Activated naive CD4-positive, alpha-beta T cell treated with anti-CD3 and anti-CD28 coated beads for 36 hours (primary cell): Measurements from ENCODE around the gene FAM131C. TPM values are rescaled to one million over a fixed set of nuclear protein-coding genes. Genes with fewer than 3 reads are reported as not detected.
A peak's percentile ranks its signal among the peaks of the same experiment; 100 is the strongest.

Source experiments
- CTCF ChIA-PET: fragments of 350-600 bp; sonication (Branson Sonifier 250); formaldehyde crosslinking; loops from one replicate; lab custom pipeline; 2021; ENCODE audit warnings: antibody characterized with exemption; lab: Charles Lee
- DNase-seq: peaks from one replicate; pipeline ENCODE4 v3.0.0-alpha.2; 2020
- H3K27ac Mint-ChIP-seq: one replicate; pipeline ENCODE4 v1.8.0; 2021; ENCODE audit warnings: mild to moderate bottlenecking, mixed read lengths
- H3K27me3 Mint-ChIP-seq: one replicate; pipeline ENCODE4 v1.8.0; 2021; ENCODE audit warnings: low read depth, mixed read lengths
- H3K36me3 Mint-ChIP-seq: one replicate; pipeline ENCODE4 v1.8.0; 2021; ENCODE audit warnings: low read depth, mixed read lengths
- H3K4me1 Mint-ChIP-seq: one replicate; pipeline ENCODE4 v1.8.0; 2021; ENCODE audit warnings: low read depth, mixed read lengths
- H3K4me3 Mint-ChIP-seq: one replicate; pipeline ENCODE4 v1.8.0; 2021; ENCODE audit warnings: mild to moderate bottlenecking, moderate library complexity, mixed read lengths
- H3K9me3 Mint-ChIP-seq: one replicate; pipeline ENCODE4 v1.8.0; 2021; ENCODE audit warnings: mixed read lengths
- intact Hi-C: fragments of 100-400 bp; cut with micrococcal nuclease; formaldehyde crosslinking; loops from one replicate; pipeline ENCODE4 v1.15.1; 2023
- total RNA-seq, 2 experiments: library from RNA; stranded (reverse); gene quantifications; one replicate each; pipeline ENCODE4 v1.2.3, GENCODE V29; 2021

FAM131C gene
- total RNA-seq, 2 experiments from 2014 or later: not detected

DNA sequence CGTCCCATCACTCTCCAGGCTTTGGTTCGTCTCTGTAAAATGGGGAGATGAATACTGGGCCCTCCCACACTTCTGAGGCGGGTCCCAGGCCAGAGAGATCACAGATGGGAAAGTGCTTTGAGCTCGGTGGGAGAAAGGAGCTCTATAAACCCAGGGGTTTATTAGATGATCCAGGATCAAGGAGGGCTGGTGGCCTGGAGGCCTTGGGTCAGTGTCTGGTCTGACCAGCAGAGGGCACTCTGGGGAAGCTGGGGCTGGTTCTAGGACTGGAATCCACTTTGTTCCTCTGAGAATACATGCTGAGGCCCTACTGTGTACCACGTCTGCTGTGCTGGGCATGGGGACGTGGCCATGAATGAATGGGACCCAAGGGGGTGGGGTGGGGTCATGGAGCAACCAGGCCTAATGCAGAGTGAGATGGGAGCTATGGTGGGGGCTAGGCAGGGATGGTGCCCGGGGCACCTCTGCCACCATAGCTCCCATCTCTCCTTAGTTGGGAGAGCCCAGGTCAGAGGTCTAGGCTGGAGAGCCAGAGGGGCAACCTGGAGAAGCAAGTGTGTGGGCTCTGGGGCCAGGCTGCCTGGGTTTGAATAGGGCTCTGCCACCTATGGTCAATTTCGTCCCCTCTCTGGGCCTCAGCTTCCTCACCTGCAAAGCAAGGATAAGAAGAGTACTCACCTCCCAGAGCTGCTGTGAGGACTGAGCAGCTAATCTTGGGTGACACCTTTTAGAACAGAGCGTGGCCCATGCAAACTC lies 9.0 kb upstream of the FAM131C start:
- no peaks in the 10 kb centered on the region for H3K27me3 Mint-ChIP-seq
- DNase-seq: peak; percentile 83
- H3K27ac Mint-ChIP-seq: no peak overlapping the region
- H3K4me1 Mint-ChIP-seq: peaks cover 4% of the 10 kb centered on the region
- no peak overlapping the region for H3K4me3 Mint-ChIP-seq
- no peaks in the 10 kb centered on the region for H3K9me3 Mint-ChIP-seq
- CTCF ChIA-PET: interaction anchor here (0.6 to 8.7 kb wide), 23 partner anchors 10 to 1218 kb away, joined by 3 to 243 read pairs (median 4); partner anchors contain the start of genes EPHA2 and FAM131C
- H3K36me3 Mint-ChIP-seq: no peaks in the 10 kb centered on the region
- intact Hi-C loops: no loop called here

GRCh38 chr1:16081636-16082035 lies 8.2 kb upstream of the FAM131C start:
- H3K4me1 Mint-ChIP-seq: peaks cover 4% of the 10 kb centered on the region
- no peaks in the 10 kb centered on the region for H3K36me3 Mint-ChIP-seq
- no peak for DNase-seq
- H3K27ac Mint-ChIP-seq: no peak overlapping the region
- intact Hi-C loops: no loop called here
- no peaks in the 10 kb centered on the region for H3K27me3 Mint-ChIP-seq
- CTCF ChIA-PET: interaction anchor here (0.5 to 8.7 kb wide), 21 partner anchors 10 to 1219 kb away, joined by 3 to 243 read pairs (median 4); no protein-coding TSS in a partner anchor
- no peak overlapping the region for H3K4me3 Mint-ChIP-seq
- H3K9me3 Mint-ChIP-seq: no peaks in the 10 kb centered on the region

DNA sequence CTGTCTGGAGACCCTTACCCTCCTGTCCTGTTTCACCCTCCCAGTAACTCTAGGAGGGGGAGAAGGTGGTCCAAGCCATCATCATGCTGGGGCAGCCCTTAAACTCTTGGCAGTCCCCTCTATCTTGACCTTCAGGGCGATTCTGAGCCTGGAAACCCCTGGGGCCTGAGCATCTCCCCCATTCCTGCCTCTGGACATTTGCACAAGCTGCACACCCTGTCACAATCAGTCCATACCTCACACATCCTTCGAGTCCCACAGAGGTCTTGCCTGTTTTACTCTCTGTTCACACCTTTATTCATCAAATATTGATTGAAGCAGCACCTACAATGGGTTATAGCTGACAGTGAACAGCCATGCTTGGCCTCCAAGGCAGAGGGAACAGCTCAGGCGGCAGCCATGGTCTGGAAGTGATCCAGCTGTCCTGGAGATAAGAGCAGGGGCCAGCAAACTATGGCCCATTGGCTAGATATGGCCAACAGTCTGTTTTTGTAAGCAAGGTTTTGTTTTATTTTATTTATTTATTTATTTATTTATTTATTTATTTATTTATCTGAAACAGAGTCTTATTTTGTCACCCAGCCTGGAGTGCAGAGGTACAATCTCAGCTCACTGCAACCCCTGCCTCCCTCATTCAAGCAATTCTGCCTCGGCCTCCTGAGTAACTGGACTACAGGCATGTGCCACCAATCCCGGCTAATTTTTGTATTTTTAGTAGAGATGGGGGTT lies 7.1 kb upstream of the FAM131C start:
- CTCF ChIA-PET: interaction anchor here (0.9 to 8.7 kb wide), 8 partner anchors 72 to 283 kb away, joined by 3 to 243 read pairs (median 8); partner anchors contain the start of gene EPHA2
- DNase-seq: peak; percentile 2
- H3K36me3 Mint-ChIP-seq: no peaks in the 10 kb centered on the region
- intact Hi-C loops: no loop called here
- H3K4me1 Mint-ChIP-seq: peaks cover 4% of the 10 kb centered on the region
- H3K27ac Mint-ChIP-seq: no peak overlapping the region
- H3K4me3 Mint-ChIP-seq: no peak overlapping the region
- no peaks in the 10 kb centered on the region for H3K27me3 Mint-ChIP-seq
- H3K9me3 Mint-ChIP-seq: no peaks in the 10 kb centered on the region

- Mint-ChIP-seq H3K4me1 (peaks cover 4% of the 10 kb centered on the region), H3K27ac (peak overlapping the region; percentile 65), H3K4me3 (peak overlapping the region; percentile 67), H3K27me3 (peaks cover 4% of the 10 kb centered on the region), H3K9me3 (no peaks in the 10 kb centered on the region), H3K36me3 (no peaks in the 10 kb centered on the region)
- intact Hi-C loops: loop anchor here (1.0 kb wide), 3 partner anchors 108 to 284 kb away; no protein-coding TSS in a partner anchor
- CTCF ChIA-PET: interaction anchor here (0.6 to 8.7 kb wide), 37 partner anchors 9 to 542 kb away, joined by 3 to 243 read pairs (median 5); partner anchors contain the start of genes EPHA2 and NECAP2
- DNase-seq: peak; percentile 85
Measured at GRCh38 chr1:16078925-16079656, 5.6 kb upstream of the FAM131C start.

DNA sequence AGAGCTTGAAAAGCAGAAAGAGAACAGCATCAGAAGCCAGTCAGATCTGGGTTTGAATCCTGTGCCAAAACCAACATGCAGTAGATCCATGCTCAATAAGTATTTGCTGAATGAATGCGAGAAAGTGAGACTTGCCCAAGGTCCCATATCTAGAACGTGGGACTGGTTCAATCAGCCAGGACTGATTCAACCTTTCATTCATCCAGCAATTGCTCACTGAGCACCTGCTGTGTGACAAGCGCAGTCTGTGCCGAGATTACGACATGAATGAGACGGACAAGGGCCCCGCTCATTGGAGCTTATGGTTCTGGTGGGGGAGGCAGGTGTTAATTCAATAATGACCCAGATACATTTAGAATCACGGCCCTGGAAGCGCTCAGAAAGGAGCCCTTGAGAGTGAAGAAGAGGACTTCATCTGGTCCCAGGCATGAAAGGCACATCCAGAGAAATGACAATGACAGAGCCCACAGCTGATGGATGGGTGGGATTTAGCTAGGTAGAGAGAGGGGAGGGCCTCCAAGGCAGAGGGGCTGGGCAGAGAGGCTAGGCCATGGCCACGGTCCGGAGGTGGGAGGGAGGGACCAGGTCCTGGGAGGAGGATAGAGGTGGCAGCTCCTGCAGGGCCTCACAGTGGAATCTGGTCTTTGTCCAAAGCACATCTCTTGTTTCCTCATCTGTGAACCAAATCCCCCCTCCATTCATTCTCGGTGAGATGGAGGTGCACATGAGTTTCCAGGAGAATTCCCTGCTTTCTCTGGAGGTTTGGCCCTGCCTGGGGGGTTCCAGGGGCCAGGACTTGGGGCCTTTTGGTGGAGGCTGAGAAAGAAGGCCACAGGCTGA lies 4.2 kb upstream of the FAM131C start:
- H3K27me3 Mint-ChIP-seq: peaks cover 12% of the 10 kb centered on the region
- H3K27ac Mint-ChIP-seq: no peak overlapping the region
- intact Hi-C loops: no loop called here
- no peaks in the 10 kb centered on the region for H3K9me3 Mint-ChIP-seq
- H3K36me3 Mint-ChIP-seq: no peaks in the 10 kb centered on the region
- CTCF ChIA-PET: interaction anchor here (0.6 to 8.7 kb wide), 10 partner anchors 21 to 286 kb away, joined by 3 to 243 read pairs (median 8); no protein-coding TSS in a partner anchor
- peaks cover 7% of the 10 kb centered on the region for H3K4me1 Mint-ChIP-seq
- H3K4me3 Mint-ChIP-seq: no peak overlapping the region
- DNase-seq: no peak

- CTCF ChIA-PET: interaction anchor here (0.6 to 8.7 kb wide), 4 partner anchors 67 to 287 kb away, joined by 3 to 243 read pairs (median 14); no protein-coding TSS in a partner anchor
- Mint-ChIP-seq H3K9me3 (no peaks in the 10 kb centered on the region), H3K36me3 (no peaks in the 10 kb centered on the region), H3K27ac (no peak overlapping the region), H3K4me1 (peaks cover 7% of the 10 kb centered on the region), H3K4me3 (no peak overlapping the region), H3K27me3 (peaks cover 14% of the 10 kb centered on the region)
- DNase-seq: no peak
- intact Hi-C loops: no loop called here
Measured at GRCh38 chr1:16076865-16077238, 3.4 kb upstream of the FAM131C start.

- no peak for DNase-seq
- Mint-ChIP-seq H3K27me3 (peaks cover 14% of the 10 kb centered on the region), H3K36me3 (no peaks in the 10 kb centered on the region), H3K9me3 (no peaks in the 10 kb centered on the region), H3K4me1 (peaks cover 7% of the 10 kb centered on the region), H3K4me3 (no peak overlapping the region), H3K27ac (no peak overlapping the region)
- intact Hi-C loops: no loop called here
- CTCF ChIA-PET: interaction anchor here (0.6 to 1.8 kb wide), 5 partner anchors 92 to 294 kb away, joined by 3 to 8 read pairs (median 4); no protein-coding TSS in a partner anchor
Measured at GRCh38 chr1:16076031-16076864, 2.8 kb upstream of the FAM131C start.

DNA sequence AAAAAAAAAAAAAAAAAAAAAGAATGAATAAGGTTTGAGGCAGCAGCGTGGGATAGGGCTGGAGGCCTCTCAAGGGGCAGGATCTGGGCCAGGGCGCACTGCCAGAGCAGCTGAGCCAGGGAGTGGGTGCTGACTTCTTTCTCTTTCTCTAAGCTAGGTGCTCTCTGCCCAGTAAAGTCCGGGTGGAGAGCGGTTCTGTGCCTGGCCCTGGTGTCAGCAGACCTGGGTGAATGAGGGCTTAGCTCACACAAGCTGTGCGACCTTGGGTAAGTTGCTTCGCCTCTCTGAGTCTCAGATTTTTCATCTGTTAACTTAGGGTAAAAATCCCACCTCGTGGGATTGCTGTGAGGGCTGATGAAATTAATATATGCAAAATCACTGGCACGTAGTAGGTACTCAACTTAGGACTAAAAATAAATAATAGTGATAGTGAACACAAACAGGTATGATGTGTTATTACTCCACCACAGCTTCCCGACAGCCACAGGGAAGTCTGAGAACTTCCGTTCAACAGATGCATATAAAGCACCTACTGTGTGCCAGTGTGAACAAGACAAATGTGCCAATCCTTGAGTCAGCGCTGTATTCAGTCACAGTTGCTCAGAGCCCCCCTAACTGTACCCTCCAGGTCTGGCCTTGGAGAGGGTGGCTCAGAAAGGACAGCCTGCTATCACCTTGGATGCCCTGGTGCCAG lies 2.0 kb upstream of the FAM131C start:
- Mint-ChIP-seq H3K4me3 (no peak overlapping the region), H3K36me3 (no peaks in the 10 kb centered on the region), H3K4me1 (peaks cover 7% of the 10 kb centered on the region), H3K9me3 (no peaks in the 10 kb centered on the region), H3K27me3 (peaks cover 14% of the 10 kb centered on the region), H3K27ac (no peak overlapping the region)
- intact Hi-C loops: no loop called here
- CTCF ChIA-PET: interaction anchor here (0.6 to 1.8 kb wide), 6 partner anchors 38 to 295 kb away, joined by 3 to 8 read pairs (median 4); no protein-coding TSS in a partner anchor
- DNase-seq: no peak

GRCh38 chr1:16074217-16074616 lies 766 bp upstream of the FAM131C start:
- no peaks in the 10 kb centered on the region for H3K9me3 Mint-ChIP-seq
- H3K27ac Mint-ChIP-seq: no peak overlapping the region
- intact Hi-C loops: no loop called here
- DNase-seq: no peak
- peaks cover 11% of the 10 kb centered on the region for H3K4me1 Mint-ChIP-seq
- peak overlapping the region; percentile 2 for H3K4me3 Mint-ChIP-seq
- H3K27me3 Mint-ChIP-seq: peaks cover 14% of the 10 kb centered on the region
- CTCF ChIA-PET: interaction anchor here (0.6 to 2.6 kb wide), 8 partner anchors 9 to 841 kb away, joined by 3 to 13 read pairs (median 4); no protein-coding TSS in a partner anchor
- no peaks in the 10 kb centered on the region for H3K36me3 Mint-ChIP-seq
